COR-L47 (cell line): Measurements from ENCODE around the gene SIRT5.

Experiments used
- DNase-seq: peaks from one replicate; lab custom pipeline; 2025; lab: John Stamatoyannopoulos, UW

SIRT5 gene

GRCh38 chr6:13574571-13575376, at the start of gene SIRT5:
Gene SIRT5, plus strand, starts transcription at chr6:13574601. Its CDS starts 9,510 bp downstream, at chr6:13584111.
- peak; percentile 91 for DNase-seq

DNA sequence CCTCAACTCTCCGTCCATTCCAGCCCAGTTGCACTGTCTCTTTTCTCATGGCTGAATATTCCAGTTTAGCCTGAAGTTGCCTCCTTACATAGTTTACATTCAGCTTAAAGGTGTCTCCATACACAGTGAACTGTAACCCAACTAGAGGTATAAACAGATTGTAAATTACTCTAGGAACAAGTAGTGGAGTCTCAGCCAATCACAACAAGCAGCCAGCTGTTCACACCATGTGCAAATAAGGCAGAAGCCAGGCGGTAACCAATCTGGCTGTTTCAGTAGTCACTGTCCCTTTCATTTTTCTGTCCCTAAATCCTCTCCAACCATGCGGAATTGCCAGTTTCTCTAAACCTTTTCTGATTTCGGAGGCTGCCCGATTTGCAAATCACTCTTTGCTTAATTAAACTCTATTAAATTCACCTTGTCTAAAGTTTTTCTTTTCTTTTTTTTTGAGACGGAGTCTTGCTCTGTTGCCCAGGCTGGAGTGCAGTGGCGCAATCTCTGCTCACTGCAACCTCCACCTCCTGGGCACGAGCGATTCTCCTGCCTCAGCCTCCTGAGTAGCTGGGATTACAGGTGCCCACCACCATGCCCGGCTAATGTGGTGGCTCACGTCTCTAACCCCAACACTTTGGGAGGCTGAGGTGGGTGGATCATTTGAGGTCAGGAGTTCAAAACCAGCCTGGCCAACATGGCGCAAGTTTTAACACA, 49.4 kb upstream of the SIRT5 start:
- DNase-seq: no peak

- no peak for DNase-seq
Observed at GRCh38 chr6:13526357-13526726, 48.1 kb upstream of the SIRT5 start.

DNA sequence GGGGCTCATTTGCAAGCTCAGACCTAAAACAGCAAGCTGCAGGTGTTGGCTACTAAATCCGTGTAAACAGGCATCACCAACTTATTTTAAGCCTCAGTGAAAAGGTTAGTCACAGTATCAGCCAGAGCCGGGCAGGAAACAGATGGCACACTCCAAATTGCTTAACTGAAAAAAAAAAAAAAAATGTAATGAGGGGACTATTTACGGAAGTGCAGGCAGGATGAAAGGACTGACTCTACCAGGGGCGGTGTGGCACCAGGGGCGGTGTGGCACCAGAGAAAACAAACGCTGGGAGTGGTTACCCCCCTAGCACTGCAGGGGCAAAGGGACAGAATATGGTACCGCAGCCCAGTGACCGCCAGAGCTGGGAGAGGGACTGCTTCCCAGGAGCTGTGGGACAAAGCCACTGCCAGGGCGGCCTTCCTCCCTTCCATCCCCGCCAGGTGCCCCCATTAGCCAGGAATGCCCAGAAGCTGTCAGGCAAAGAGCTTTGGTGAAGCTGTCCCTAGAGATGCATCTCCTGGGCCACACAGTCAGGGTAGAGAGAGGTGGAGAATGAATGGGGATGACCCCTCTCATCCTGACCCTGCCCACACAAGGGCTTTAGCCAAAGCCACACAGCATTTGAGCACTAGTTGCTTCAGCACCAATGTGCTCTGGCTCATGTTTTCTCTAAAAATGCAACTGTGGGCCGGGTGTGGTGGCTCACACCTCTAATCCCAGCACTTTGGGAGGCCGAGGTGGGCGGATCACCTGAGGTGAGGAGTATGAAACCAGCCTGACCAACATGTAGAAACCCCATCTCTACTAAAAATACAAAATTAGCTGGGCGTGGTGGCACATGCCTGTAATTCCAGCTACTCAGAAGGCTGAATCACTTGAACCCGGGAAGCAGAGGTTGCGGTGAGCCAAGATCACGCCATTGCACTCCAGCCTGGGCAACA, 47.4 kb upstream of the SIRT5 start:
- DNase-seq: peak; percentile 81

GRCh38 chr6:13527671-13528056, 46.7 kb upstream of the SIRT5 start:
- DNase-seq: no peak

- no peak for DNase-seq
Observed at GRCh38 chr6:13528232-13528631, 46.2 kb upstream of the SIRT5 start.

DNA sequence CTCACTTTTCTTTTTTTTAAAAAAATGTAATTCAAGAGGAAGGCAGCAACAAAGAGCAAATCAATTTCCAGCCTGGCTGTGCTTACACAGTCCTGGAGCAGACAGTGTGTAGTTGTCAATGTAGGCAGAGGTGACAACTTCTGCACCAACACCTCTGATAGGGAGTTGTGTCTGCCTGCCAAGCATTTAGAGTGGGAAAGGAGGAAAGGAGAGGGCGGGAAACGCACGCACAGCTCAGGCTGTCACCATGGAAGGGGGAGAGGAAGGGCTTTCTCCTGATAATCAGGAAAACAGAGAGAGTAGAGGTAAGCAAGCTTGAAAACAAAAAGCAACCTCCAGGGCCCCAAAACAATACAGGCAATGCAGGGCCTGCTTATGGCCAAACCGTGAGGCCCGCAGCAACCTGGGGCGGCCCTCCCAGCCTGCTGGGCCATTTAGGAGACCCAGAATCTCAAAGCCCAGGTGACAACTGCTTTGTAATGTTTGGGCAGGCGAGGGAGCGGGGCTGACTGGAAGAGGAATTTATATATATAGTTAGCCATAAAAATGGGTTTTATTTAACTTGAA, 45.5 kb upstream of the SIRT5 start:
- DNase-seq: no peak

GRCh38 chr6:13531956-13532355, 42.4 kb upstream of the SIRT5 start:
- DNase-seq: no peak

GRCh38 chr6:13534536-13534935, 39.9 kb upstream of the SIRT5 start:
- DNase-seq: no peak

DNA sequence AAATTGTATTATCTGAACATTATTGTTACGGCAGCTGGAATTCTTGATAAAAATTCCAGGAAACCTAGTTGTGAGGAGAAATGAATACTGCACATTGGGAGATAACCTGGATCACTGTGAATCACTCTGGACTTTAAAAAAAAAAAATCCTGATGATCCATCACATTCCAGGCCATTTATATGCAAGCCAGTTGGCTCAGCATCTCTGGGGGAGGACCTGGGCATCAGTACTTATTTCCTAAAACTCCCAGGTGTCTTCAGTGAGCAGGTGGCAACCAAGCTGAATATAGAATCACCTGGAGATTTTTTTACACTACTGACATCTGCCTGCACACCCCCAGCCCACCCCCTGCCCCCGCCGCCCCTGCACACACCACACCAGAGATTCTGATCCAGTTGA, 39.1 kb upstream of the SIRT5 start:
- no peak for DNase-seq

- DNase-seq: no peak
Observed at GRCh38 chr6:13536796-13537526, 37.4 kb upstream of the SIRT5 start.

GRCh38 chr6:13537527-13537897, 36.9 kb upstream of the SIRT5 start:
- DNase-seq: no peak

DNA sequence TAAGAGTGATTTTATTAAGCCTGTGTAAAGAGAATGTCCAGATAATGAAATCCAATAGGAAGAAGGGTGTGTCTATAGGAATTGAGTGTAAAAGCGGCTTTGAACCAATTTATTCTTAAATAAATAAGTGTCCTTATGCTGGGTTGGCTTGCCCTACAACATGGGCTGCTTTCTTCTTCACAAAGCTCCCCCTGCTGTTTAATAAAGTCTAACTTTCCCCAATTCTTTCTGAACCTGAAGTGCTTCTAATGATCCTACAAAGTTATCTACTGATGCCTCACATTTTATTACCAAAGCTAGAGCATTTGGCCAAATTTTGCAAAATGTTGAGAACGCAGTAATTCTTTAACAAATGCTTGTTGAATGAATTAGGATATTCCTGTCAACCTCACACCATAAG, 36.3 kb upstream of the SIRT5 start:
- DNase-seq: peak; percentile 27

- no peak for DNase-seq
Observed at GRCh38 chr6:13538600-13538999, 35.8 kb upstream of the SIRT5 start.

- no peak for DNase-seq
Observed at GRCh38 chr6:13539572-13539971, 34.8 kb upstream of the SIRT5 start.

DNA sequence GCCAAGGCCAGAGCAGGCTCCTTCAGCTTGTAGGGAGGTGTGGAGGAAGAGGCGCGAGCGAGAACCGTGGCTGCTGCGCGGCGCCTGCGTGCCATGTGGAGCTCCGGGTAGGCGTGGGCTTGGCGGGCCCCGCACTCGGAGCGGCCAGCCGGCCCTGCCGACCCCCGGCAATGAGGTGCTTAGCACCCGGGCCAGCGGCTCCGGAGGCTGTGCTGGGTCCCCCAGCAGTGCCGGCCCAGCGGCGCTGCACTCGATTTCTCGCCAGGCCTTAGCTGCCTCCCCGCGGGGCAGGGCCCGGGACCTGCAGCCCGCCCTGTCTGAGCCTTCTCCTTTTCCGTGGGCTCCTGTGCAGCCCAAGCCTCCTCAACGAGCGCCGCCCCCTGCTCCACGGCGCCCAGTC, 32.9 kb upstream of the SIRT5 start:
- DNase-seq: no peak

GRCh38 chr6:13544454-13545186, 29.8 kb upstream of the SIRT5 start:
- no peak for DNase-seq

DNA sequence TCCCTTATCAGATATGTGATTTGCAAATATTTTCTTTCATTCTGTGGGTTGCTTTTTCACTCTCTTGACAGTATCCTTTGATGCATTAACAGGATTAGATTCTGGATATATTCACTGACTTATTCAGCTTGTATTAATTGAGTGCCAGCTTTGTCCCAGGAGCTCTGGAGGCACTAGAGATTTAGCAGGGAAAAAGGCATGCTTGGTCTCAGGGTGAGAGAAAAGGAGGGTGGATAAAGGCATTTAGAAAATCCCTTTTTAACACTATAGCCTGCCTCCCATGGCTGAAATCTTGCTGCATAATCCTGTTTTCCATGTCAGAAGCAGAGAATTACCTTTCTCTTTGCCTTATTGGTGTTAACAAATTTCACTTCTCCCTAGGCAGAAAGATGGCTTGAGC, 28.5 kb upstream of the SIRT5 start:
- no peak for DNase-seq

- no peak for DNase-seq
Observed at GRCh38 chr6:13548500-13549210, 25.7 kb upstream of the SIRT5 start.

DNA sequence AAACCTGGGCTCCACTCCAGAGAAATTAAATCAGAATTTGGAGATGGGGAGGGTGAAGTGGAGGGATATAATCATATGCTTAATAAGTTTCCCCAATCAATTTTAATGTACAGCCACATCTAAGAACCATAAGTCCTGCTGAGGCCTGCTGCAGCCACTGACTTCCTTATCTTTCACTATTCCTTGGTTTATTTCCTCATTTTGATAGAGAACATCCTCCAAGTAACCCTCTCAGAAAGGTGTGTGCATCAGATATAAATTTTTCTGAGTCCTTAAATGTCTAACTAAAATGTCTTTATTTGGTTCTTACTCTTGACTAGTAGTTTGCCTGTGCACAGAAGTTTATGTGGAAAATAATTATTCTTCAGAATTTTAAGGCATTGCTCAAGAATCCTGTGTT, 23.7 kb upstream of the SIRT5 start:
- no peak for DNase-seq
